A549 (cell line): ENCODE results near the gene ANKRD27. TPM values are rescaled to one million over a fixed set of nuclear protein-coding genes. Genes with fewer than 3 reads are reported as not detected.

Experiments
- ATAC-seq, 2 experiments: fragments of 200-7000 bp in 1 of 2; fragments of >200 bp in 1 of 2; cut with Nextera tagmentation in 1 of 2; cut with Tn5 transposase in 1 of 2; 3 replicates each; pipeline versions ENCODE4 v1.8.0 to v1.9.1; 2018 to 2020; ENCODE audit warnings: mild to moderate bottlenecking in 1 of 2, moderate library complexity in 1 of 2
- CTCF ChIA-PET: fragments of 300-600 bp; sonication (Branson Sonifier 250); formaldehyde crosslinking; extraction: SDS; loops from one replicate; lab custom pipeline; 2021; ENCODE audit warnings: antibody characterized with exemption, inconsistent platforms; lab: Yijun Ruan, JAX
- POLR2A ChIA-PET: fragments of 350-600 bp; formaldehyde crosslinking; extraction: SDS; loops from one replicate; lab custom pipeline; 2021; ENCODE audit warnings: antibody characterized with exemption, inconsistent platforms; lab: Yijun Ruan, JAX
- DNase-seq, 2 experiments: peaks; one replicate each; pipeline versions ENCODE4 v3.0.0 to v3.0.0-alpha.2; 2011 to 2016; ENCODE audit warnings: low read depth in 1 of 2, low spot score in 1 of 2
- FAIRE-seq: peaks from 2 replicates; lab custom pipeline; 2011; peaks lifted over from hg19 to GRCh38; lab: Jason Lieb, UNC
- H3K27ac ChIP-seq, 2 experiments: fragments of >200 bp; sonication (Bioruptor Twin); formaldehyde crosslinking; 3 replicates each; pipeline ENCODE4 v1.5.1; 2016 to 2017
- H3K4me1 ChIP-seq: fragments of >200 bp; sonication (Bioruptor Twin); formaldehyde crosslinking; 3 replicates; pipeline ENCODE4 v1.6.1; 2016
- H3K4me2 ChIP-seq: fragments of >200 bp; sonication (Bioruptor Twin); formaldehyde crosslinking; 3 replicates; pipeline ENCODE4 v1.6.1; 2016
- H3K4me3 ChIP-seq: fragments of >200 bp; sonication (Bioruptor Twin); formaldehyde crosslinking; 3 replicates; pipeline ENCODE4 v1.5.1; 2016
- H3K9me3 ChIP-seq: fragments of >200 bp; sonication (Bioruptor Twin); formaldehyde crosslinking; 3 replicates; pipeline ENCODE4 v1.6.1; 2016
- ESRRA ChIP-seq: fragments of 150-350 bp; IDR thresholded peaks from 2 replicates; pipeline ENCODE4 v1.6.1; 2014; ENCODE audit warnings: mild to moderate bottlenecking, low read length, borderline replicate concordance
- HOXB13 ChIP-seq: fragments of 250-450 bp; sonication (Bioruptor Pico); IDR thresholded peaks from 2 replicates; pipeline ENCODE4 v1.5.0; 2020; ENCODE audit warnings: low read depth, mild to moderate bottlenecking, moderate library complexity
- JUN ChIP-seq, 2 experiments: fragments of >200 bp; sonication (Bioruptor Twin); formaldehyde crosslinking; IDR thresholded peaks; 2 replicates in 1 of 2; 3 replicates in 1 of 2; pipeline ENCODE4 v1.6.1; 2016 to 2017
- MAFK ChIP-seq: fragments of 450-650 bp; IDR thresholded peaks from 2 replicates; pipeline ENCODE4 v1.6.1; 2014; ENCODE audit not compliant: partially characterized antibody
- MYC ChIP-seq: IDR thresholded peaks from 2 replicates; pipeline ENCODE4 v1.6.1; 2012; ENCODE audit warnings: mild to moderate bottlenecking, inconsistent platforms, low read length, improper control_type of control experiment, borderline replicate concordance
- POLR2AphosphoS2 ChIP-seq: conservative IDR thresholded peaks from 2 replicates; pipeline ENCODE4 v1.6.1; 2012; ENCODE audit warnings: low read length, improper control_type of control experiment, inconsistent platforms
- RFX5 ChIP-seq: fragments of 450-650 bp; IDR thresholded peaks from 2 replicates; pipeline ENCODE4 v1.7.1; 2014; ENCODE audit warnings: antibody characterized with exemption, mild to moderate bottlenecking, moderate library complexity
- RNF2 ChIP-seq: fragments of 200-600 bp; sonication (generic); IDR thresholded peaks from 2 replicates; pipeline ENCODE4 v1.6.1; 2016; ENCODE audit warnings: low read depth, mild to moderate bottlenecking, antibody characterized with exemption, moderate library complexity, borderline replicate concordance
- SREBF2 ChIP-seq: fragments of 450-650 bp; IDR thresholded peaks from 2 replicates; pipeline ENCODE4 v1.6.1; 2014; ENCODE audit warnings: mild to moderate bottlenecking, moderate library complexity
- WGBS: methylation state at CpG from one replicate; pipeline ENCODE4 v1.1.6; 2017; ENCODE audit errors: missing lambda C conversion rate; 5-methylcytosine and 5-hydroxymethylcytosine counted together
- polyA plus RNA-seq, 4 experiments: library from polyadenylated mRNA; depleted of rRNA in 3 of 4; stranded (reverse); fragments of >200 nt; fragmentation: RNase III in 1 of 4; extraction: RNeasy Plus Mini Kit Qiagen cat#74134 plus additional on column Dnase treatment in 1 of 4; gene quantifications; 2 replicates in 3 of 4; 3 replicates in 1 of 4; pipeline ENCODE4 v1.2.3, GENCODE V29; 2011 to 2017
- TF ChIP-seq, protein P1 (sequence below): fragments of >200 bp; sonication (Bioruptor Twin); formaldehyde crosslinking; IDR thresholded peaks from 3 replicates; pipeline ENCODE4 v1.5.1; 2016
- TF ChIP-seq, protein P2 (sequence below): IDR thresholded peaks from 2 replicates; pipeline ENCODE4 v1.6.1; 2012
- TF ChIP-seq, protein P3 (sequence below): fragments of 450-650 bp; IDR thresholded peaks from 2 replicates; pipeline ENCODE4 v1.6.1; 2014; ENCODE audit warnings: antibody characterized with exemption
- TF ChIP-seq, protein P4 (sequence below): IDR thresholded peaks from 2 replicates; pipeline ENCODE4 v1.6.1; 2012
- TF ChIP-seq, protein P5 (sequence below): fragments of 150-350 bp; IDR thresholded peaks from 2 replicates; pipeline ENCODE4 v1.6.1; 2014; ENCODE audit warnings: low read depth, mild to moderate bottlenecking, low read length

The ANKRD27 gene
- polyA plus RNA-seq, 2 of the 4 experiments (the other 2 are of a cell fraction): 23.1 to 60.8 TPM

DNA sequence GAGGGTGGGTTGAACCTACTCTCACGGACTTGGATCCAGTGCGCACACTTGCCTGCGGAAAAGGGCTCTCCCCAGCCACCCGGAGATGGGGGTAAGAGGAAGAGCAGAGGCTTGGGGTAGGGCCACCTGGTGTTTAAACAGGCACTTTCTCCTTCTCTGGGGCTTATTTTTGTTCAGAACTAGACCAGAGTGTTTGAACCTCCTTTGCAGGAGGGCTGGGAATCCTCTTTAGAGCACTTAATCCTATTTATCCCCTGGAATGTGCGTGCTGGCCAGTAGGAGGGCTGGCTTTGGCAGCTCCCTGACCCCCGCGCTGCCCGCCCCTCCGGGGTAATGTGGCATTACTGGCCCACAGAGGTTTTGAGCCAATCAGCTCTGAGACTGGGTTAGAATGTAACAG lies 2.7 kb upstream of the ANKRD27 start:
- H3K4me2 ChIP-seq: no peak overlapping the region
- POLR2A ChIA-PET: interaction anchor here (2.0 kb wide), 1 partner anchor 14 kb away, joined by 7 read pairs; the partner anchor contains the start of gene NUDT19
- WGBS: 78% methylated on average over 9 of the region's 9 CpGs
- no peak overlapping the region for H3K27ac ChIP-seq
- no peaks in the 10 kb centered on the region; the same call in 2 of the 3 replicates for H3K9me3 ChIP-seq
- H3K4me3 ChIP-seq: no peak overlapping the region
- DNase-seq (no peak), ATAC-seq (no peak), FAIRE-seq (no peak)
- TF ChIP-seq RNF2 (no peak), POLR2AphosphoS2 (no peak), MYC (no peak)
- H3K4me1 ChIP-seq: peaks cover 7% of the 10 kb centered on the region; the same call in 2 of the 3 replicates
- CTCF ChIA-PET: interaction anchor here (0.6 to 2.4 kb wide), 8 partner anchors 10 to 442 kb away, joined by 3 to 11 read pairs (median 4); partner anchors contain the start of gene NUDT19

DNA sequence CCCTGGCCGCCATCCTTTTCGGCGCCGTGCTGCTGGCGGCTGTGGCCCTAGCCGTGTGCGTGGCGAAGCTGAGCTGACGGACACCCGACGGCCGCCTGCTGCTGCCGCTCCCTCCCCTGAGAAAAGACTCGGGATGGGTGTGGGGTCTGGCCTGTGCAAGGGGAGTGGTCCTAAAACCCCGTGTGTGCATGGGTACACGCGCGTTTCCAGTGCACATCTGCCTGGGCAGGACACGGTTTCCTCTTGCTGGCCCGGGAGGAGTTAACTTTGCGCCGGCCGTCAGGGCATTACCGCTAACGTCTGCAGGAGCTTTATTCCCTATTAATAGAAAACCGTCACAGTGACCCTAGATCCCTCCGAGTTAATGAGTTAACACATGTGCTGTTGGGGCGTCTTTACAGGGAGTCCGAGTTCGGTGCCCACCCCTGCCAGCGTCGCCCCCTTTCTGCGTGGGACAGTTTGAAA lies 1.9 kb upstream of the ANKRD27 start:
- ATAC-seq (no peak), FAIRE-seq (no peak), DNase-seq (no peak)
- CTCF ChIA-PET: interaction anchor here (0.6 to 2.4 kb wide), 16 partner anchors 8 to 287 kb away, joined by 3 to 11 read pairs (median 4); partner anchors contain the start of gene NUDT19
- peak overlapping the region; percentile 84; the same call in 1 of the 3 replicates for H3K4me3 ChIP-seq
- no peak overlapping the region for H3K27ac ChIP-seq
- no peaks in the 10 kb centered on the region; the same call in 2 of the 3 replicates for H3K9me3 ChIP-seq
- POLR2A ChIA-PET: interaction anchor here (0.5 to 2.0 kb wide), 2 partner anchors 14 to 279 kb away, joined by 3 to 7 read pairs; partner anchors contain the start of gene NUDT19
- H3K4me1 ChIP-seq: peaks cover 7% of the 10 kb centered on the region; the same call in 2 of the 3 replicates
- TF ChIP-seq, protein P1, sequence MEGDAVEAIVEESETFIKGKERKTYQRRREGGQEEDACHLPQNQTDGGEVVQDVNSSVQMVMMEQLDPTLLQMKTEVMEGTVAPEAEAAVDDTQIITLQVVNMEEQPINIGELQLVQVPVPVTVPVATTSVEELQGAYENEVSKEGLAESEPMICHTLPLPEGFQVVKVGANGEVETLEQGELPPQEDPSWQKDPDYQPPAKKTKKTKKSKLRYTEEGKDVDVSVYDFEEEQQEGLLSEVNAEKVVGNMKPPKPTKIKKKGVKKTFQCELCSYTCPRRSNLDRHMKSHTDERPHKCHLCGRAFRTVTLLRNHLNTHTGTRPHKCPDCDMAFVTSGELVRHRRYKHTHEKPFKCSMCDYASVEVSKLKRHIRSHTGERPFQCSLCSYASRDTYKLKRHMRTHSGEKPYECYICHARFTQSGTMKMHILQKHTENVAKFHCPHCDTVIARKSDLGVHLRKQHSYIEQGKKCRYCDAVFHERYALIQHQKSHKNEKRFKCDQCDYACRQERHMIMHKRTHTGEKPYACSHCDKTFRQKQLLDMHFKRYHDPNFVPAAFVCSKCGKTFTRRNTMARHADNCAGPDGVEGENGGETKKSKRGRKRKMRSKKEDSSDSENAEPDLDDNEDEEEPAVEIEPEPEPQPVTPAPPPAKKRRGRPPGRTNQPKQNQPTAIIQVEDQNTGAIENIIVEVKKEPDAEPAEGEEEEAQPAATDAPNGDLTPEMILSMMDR: no peak; the same call in 2 of the 3 replicates
- TF ChIP-seq, protein P2, sequence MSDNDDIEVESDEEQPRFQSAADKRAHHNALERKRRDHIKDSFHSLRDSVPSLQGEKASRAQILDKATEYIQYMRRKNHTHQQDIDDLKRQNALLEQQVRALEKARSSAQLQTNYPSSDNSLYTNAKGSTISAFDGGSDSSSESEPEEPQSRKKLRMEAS: no peak
- no peak for TF ChIP-seq SREBF2
- no peak for TF ChIP-seq ESRRA
- TF ChIP-seq HOXB13 (CRISPR knock-in tag): no peak
- TF ChIP-seq RFX5: no peak
- no peak for TF ChIP-seq JUN (IDR thresholded peaks at IDR 0.05)
- TF ChIP-seq MYC: no peak
- TF ChIP-seq, protein P3, sequence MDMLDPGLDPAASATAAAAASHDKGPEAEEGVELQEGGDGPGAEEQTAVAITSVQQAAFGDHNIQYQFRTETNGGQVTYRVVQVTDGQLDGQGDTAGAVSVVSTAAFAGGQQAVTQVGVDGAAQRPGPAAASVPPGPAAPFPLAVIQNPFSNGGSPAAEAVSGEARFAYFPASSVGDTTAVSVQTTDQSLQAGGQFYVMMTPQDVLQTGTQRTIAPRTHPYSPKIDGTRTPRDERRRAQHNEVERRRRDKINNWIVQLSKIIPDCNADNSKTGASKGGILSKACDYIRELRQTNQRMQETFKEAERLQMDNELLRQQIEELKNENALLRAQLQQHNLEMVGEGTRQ: no peak
- TF ChIP-seq, protein P4, sequence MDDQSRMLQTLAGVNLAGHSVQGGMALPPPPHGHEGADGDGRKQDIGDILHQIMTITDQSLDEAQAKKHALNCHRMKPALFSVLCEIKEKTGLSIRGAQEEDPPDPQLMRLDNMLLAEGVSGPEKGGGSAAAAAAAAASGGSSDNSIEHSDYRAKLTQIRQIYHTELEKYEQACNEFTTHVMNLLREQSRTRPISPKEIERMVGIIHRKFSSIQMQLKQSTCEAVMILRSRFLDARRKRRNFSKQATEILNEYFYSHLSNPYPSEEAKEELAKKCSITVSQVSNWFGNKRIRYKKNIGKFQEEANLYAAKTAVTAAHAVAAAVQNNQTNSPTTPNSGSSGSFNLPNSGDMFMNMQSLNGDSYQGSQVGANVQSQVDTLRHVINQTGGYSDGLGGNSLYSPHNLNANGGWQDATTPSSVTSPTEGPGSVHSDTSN: no peak
- TF ChIP-seq, protein P5, sequence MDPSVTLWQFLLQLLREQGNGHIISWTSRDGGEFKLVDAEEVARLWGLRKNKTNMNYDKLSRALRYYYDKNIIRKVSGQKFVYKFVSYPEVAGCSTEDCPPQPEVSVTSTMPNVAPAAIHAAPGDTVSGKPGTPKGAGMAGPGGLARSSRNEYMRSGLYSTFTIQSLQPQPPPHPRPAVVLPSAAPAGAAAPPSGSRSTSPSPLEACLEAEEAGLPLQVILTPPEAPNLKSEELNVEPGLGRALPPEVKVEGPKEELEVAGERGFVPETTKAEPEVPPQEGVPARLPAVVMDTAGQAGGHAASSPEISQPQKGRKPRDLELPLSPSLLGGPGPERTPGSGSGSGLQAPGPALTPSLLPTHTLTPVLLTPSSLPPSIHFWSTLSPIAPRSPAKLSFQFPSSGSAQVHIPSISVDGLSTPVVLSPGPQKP: no peak
- no peak for TF ChIP-seq MAFK
- H3K4me2 ChIP-seq: peak overlapping the region; percentile 82
- 82% methylated on average over 33 of the region's 33 CpGs for WGBS
